ENCODE data around the gene NTN1. TPM values are rescaled to one million over a fixed set of nuclear protein-coding genes. Genes with fewer than 3 reads are reported as not detected.

NTN1 gene
- total RNA-seq, 1 experiment from 2014 or later, result 17.7 TPM

DNA sequence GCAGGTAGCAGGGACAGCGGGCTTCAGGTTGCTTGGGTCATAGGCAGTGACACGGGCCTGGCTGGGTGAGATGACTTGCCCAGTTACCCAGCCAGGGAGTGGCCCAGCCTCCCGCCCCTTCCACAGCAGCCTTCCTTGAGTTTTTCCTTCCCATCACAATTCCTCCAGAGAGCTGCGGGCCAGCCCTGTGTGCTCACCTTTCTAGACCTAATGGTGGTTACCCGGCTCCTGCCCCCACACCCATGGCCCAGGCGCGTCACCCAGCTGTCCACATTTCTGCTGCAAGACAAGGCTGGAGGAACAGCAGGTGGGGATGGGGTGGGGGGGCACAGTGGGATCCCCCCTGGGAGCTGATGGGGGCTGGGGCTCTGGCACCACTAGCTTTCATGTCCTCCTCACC is 203.2 kb downstream of the NTN1 start:
- intact Hi-C loops (cut with micrococcal nuclease; ENCODE audit: unreplicated experiment), result no loop called here
- no peak overlapping the region for H3K4me3 ChIP-seq
- H3K36me3 ChIP-seq (ENCODE audit: low read depth), result no peaks in the 10 kb centered on the region
- H2AFZ ChIP-seq, result no peak overlapping the region
- H3K9me3 ChIP-seq (ENCODE audit: insufficient read depth, low read depth), result no peaks in the 10 kb centered on the region
- ChIA-PET POLR2A (ENCODE audit: unreplicated experiment) (no interaction called here), CTCF (no interaction called here)
- no peaks in the 10 kb centered on the region for H4K20me1 ChIP-seq (ENCODE audit: insufficient read depth)
- H3F3A ChIP-seq (ENCODE audit: insufficient read depth, low read depth), result no peaks in the 10 kb centered on the region
- H3K27ac ChIP-seq, result no peak overlapping the region
- H3K9me2 ChIP-seq (ENCODE audit: insufficient read depth), result no peaks in the 10 kb centered on the region
- H3K4me2 ChIP-seq, result no peak overlapping the region
- no peaks in the 10 kb centered on the region for H3K79me2 ChIP-seq (ENCODE audit: low read depth)
- no peaks in the 10 kb centered on the region for H3K4me1 ChIP-seq (replicated peaks; ENCODE audit: insufficient read depth)
- no TSS peak for BruUV-seq (replicated peaks)
- no peaks in the 10 kb centered on the region for H3K27me3 ChIP-seq (ENCODE audit: insufficient read depth, low read depth)
- TF ChIP-seq EZH2 (IDR thresholded peaks at IDR 0.05; ENCODE audit: low read depth), result no peak
- TF ChIP-seq CTCF (conservative IDR thresholded peaks at IDR 0.05), result no peak
- no peak for DNase-seq

GRCh38 chr17:9225305-9226101 is 204.2 kb downstream of the NTN1 start:
- Histone ChIP-seq H3K27ac (no peak overlapping the region), H3K79me2 (ENCODE audit: low read depth) (no peaks in the 10 kb centered on the region), H3F3A (ENCODE audit: insufficient read depth, low read depth) (no peaks in the 10 kb centered on the region), H3K27me3 (ENCODE audit: insufficient read depth, low read depth) (no peaks in the 10 kb centered on the region), H3K36me3 (ENCODE audit: low read depth) (no peaks in the 10 kb centered on the region), H3K9me2 (ENCODE audit: insufficient read depth) (no peaks in the 10 kb centered on the region), H3K4me2 (no peak overlapping the region), H3K9me3 (ENCODE audit: insufficient read depth, low read depth) (no peaks in the 10 kb centered on the region), H4K20me1 (ENCODE audit: insufficient read depth) (no peaks in the 10 kb centered on the region), H2AFZ (no peak overlapping the region), H3K4me1 (replicated peaks; ENCODE audit: insufficient read depth) (no peaks in the 10 kb centered on the region), H3K4me3 (no peak overlapping the region)
- no TSS peak for BruUV-seq (replicated peaks)
- CTCF ChIA-PET, result no interaction called here
- TF ChIP-seq CTCF (conservative IDR thresholded peaks at IDR 0.05) (no peak), EZH2 (IDR thresholded peaks at IDR 0.05; ENCODE audit: low read depth) (no peak)
- DNase-seq, result no peak
- intact Hi-C loops (cut with micrococcal nuclease; ENCODE audit: unreplicated experiment), result no loop called here
- POLR2A ChIA-PET (ENCODE audit: unreplicated experiment), result no interaction called here

GRCh38 chr17:9226130-9226793 is 205.0 kb downstream of the NTN1 start:
- DNase-seq, result no peak
- intact Hi-C loops (cut with micrococcal nuclease; ENCODE audit: unreplicated experiment), result no loop called here
- H3K36me3 ChIP-seq (ENCODE audit: low read depth), result no peaks in the 10 kb centered on the region
- POLR2A ChIA-PET (ENCODE audit: unreplicated experiment), result no interaction called here
- no peak overlapping the region for H2AFZ ChIP-seq
- H3F3A ChIP-seq (ENCODE audit: insufficient read depth, low read depth), result no peaks in the 10 kb centered on the region
- H3K27ac ChIP-seq, result no peak overlapping the region
- TF ChIP-seq EZH2 (IDR thresholded peaks at IDR 0.05; ENCODE audit: low read depth), result no peak
- no peak for TF ChIP-seq CTCF (conservative IDR thresholded peaks at IDR 0.05)
- no peaks in the 10 kb centered on the region for H3K9me3 ChIP-seq (ENCODE audit: insufficient read depth, low read depth)
- no TSS peak for BruUV-seq (replicated peaks)
- no peaks in the 10 kb centered on the region for H4K20me1 ChIP-seq (ENCODE audit: insufficient read depth)
- no peaks in the 10 kb centered on the region for H3K4me1 ChIP-seq (replicated peaks; ENCODE audit: insufficient read depth)
- no peaks in the 10 kb centered on the region for H3K9me2 ChIP-seq (ENCODE audit: insufficient read depth)
- no peak overlapping the region for H3K4me3 ChIP-seq
- CTCF ChIA-PET, result no interaction called here
- no peaks in the 10 kb centered on the region for H3K79me2 ChIP-seq (ENCODE audit: low read depth)
- no peak overlapping the region for H3K4me2 ChIP-seq
- no peaks in the 10 kb centered on the region for H3K27me3 ChIP-seq (ENCODE audit: insufficient read depth, low read depth)

All from PC-9 (cell line).